Measurements from ENCODE around the gene KCTD17.

GRCh38 chr22:37109242-37109917, 57.8 kb downstream of the KCTD17 start, which contains the start of gene TMPRSS6:
- TF ChIP-seq, protein P1, sequence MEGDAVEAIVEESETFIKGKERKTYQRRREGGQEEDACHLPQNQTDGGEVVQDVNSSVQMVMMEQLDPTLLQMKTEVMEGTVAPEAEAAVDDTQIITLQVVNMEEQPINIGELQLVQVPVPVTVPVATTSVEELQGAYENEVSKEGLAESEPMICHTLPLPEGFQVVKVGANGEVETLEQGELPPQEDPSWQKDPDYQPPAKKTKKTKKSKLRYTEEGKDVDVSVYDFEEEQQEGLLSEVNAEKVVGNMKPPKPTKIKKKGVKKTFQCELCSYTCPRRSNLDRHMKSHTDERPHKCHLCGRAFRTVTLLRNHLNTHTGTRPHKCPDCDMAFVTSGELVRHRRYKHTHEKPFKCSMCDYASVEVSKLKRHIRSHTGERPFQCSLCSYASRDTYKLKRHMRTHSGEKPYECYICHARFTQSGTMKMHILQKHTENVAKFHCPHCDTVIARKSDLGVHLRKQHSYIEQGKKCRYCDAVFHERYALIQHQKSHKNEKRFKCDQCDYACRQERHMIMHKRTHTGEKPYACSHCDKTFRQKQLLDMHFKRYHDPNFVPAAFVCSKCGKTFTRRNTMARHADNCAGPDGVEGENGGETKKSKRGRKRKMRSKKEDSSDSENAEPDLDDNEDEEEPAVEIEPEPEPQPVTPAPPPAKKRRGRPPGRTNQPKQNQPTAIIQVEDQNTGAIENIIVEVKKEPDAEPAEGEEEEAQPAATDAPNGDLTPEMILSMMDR (IDR thresholded peaks at IDR 0.05) = no peak
- TF ChIP-seq POLR2A (IDR thresholded peaks at IDR 0.05) = no peak
- no peak for TF ChIP-seq POLR2AphosphoS5 (IDR thresholded peaks at IDR 0.05)
